Ascending aorta (tissue), 2 donors: ENCODE data around the gene PTGDS. TPM values are rescaled to one million over a fixed set of nuclear protein-coding genes. Genes with fewer than 3 reads are reported as not detected.

Experiments used
- DNase-seq, 2 donors: peaks; one replicate each; pipeline ENCODE4 v3.0.0-alpha.2; 2019; ENCODE audit warnings: low spot score in 2 of 2
- H3K27ac ChIP-seq, 2 donors: fragments of 200-600 bp; sonication (generic); one replicate each; pipeline ENCODE4 v1.5.1; 2016 to 2017; ENCODE audit warnings: mild to moderate bottlenecking in 1 of 2
- H3K27me3 ChIP-seq: fragments of 200-600 bp; sonication (generic); one replicate; pipeline ENCODE4 v1.5.1; 2017
- H3K36me3 ChIP-seq, 2 donors: fragments of 200-600 bp; sonication (generic); one replicate each; pipeline ENCODE4 v1.5.1; 2016
- H3K4me1 ChIP-seq, 2 donors: fragments of 200-600 bp; sonication (generic); one replicate each; pipeline ENCODE4 v1.5.1; 2016 to 2017; ENCODE audit warnings: mild to moderate bottlenecking in 1 of 2
- H3K4me3 ChIP-seq, 2 donors: fragments of 200-600 bp; sonication (generic); one replicate each; pipeline ENCODE4 v1.5.1; 2016 to 2017; ENCODE audit warnings: mild to moderate bottlenecking in 1 of 2
- H3K9me3 ChIP-seq, 2 donors: fragments of 200-600 bp; sonication (generic); one replicate each; pipeline ENCODE4 v1.5.1; 2016
- intact Hi-C: fragments of 100-400 bp; cut with DNase I; formaldehyde crosslinking; loops from one replicate; pipeline ENCODE4 v1.15.1; 2023
- total RNA-seq: library from RNA; depleted of rRNA; stranded (reverse); fragments of >200 nt; gene quantifications from one replicate; pipeline ENCODE4 v1.1.0, GENCODE V29; 2016
- TF ChIP-seq, protein P1 (sequence below), 3 experiments: fragments of 200-600 bp in 2 of 3; fragments of 450-650 bp in 1 of 3; sonication (generic) in 2 of 3; IDR thresholded peaks; one replicate each; pipeline ENCODE4 v1.5.1; 2016 to 2019; ENCODE audit warnings: antibody characterized with exemption in 3 of 3, mild to moderate bottlenecking in 1 of 3, moderate library complexity in 1 of 3

PTGDS gene
- total RNA-seq, 1 donor from 2014 or later = 68.3 TPM

DNA sequence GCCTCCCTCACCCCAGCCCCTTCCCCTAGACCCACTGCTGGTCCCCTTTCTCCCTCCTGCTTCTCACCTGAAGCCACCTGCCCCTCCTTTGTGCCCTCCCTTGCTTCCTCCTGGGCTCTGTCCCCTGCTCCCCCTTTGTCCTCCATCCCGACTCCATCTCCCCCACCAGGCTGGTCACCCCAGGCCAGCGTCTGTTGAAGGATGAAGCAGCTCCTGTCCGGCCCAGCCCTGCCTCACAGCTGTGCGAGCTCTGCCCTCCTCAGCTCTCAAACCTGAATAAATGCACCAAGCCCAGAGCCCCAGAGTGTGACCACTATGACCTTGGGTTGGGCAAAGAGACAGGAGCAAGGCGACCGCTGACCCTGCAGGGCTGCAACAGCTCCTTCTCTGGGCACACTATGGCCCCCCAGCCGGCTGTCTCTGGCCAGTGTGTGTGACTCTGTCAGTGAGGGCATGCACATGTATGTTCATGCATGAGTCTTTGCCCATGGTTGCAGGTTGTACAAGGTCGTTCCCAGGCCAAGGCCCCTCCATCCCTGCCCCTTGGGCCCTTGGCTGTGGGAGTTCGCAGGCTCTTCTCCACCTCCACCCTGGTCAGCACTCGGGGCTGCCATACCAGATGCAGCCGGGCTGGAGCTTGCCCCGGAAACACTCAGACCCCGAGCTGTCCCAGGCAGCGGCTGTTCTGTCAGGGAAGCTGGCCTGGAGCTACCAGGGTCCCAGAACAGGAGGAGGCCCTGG lies 21.9 kb upstream of the PTGDS start:
- peaks cover 0 to 4% of the 10 kb centered on the region in 2 donors for H3K4me1 ChIP-seq
- H3K4me3 ChIP-seq = no peak overlapping the region
- H3K9me3 ChIP-seq = no peaks in the 10 kb centered on the region
- TF ChIP-seq, protein P1, sequence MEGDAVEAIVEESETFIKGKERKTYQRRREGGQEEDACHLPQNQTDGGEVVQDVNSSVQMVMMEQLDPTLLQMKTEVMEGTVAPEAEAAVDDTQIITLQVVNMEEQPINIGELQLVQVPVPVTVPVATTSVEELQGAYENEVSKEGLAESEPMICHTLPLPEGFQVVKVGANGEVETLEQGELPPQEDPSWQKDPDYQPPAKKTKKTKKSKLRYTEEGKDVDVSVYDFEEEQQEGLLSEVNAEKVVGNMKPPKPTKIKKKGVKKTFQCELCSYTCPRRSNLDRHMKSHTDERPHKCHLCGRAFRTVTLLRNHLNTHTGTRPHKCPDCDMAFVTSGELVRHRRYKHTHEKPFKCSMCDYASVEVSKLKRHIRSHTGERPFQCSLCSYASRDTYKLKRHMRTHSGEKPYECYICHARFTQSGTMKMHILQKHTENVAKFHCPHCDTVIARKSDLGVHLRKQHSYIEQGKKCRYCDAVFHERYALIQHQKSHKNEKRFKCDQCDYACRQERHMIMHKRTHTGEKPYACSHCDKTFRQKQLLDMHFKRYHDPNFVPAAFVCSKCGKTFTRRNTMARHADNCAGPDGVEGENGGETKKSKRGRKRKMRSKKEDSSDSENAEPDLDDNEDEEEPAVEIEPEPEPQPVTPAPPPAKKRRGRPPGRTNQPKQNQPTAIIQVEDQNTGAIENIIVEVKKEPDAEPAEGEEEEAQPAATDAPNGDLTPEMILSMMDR (IDR thresholded peaks at IDR 0.05) = no peak
- no peak overlapping the region for H3K27ac ChIP-seq
- no peaks in the 10 kb centered on the region for H3K27me3 ChIP-seq
- intact Hi-C loops = no loop called here
- H3K36me3 ChIP-seq = no peaks in the 10 kb centered on the region
- no peak for DNase-seq

DNA sequence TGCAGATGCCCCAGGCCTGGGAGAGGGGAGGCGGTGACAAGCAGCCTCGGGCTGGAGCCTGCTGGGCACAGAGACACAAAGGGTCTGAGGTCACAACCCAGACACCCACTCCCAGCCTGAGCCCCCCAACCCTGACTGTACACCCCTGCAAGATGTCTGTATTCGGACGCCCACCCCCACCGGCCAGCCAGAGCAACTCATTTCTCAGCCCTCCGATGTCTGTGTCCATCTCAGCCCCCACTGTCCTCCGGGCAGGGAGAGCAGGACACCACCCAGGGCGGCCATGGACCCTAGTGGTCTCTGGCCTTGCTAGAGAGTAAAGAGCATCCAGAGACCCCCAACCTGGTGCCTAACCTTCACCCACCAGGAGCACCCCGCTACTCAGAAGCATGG lies 21.4 kb upstream of the PTGDS start:
- TF ChIP-seq, protein P1 (IDR thresholded peaks at IDR 0.05) = no peak

DNA sequence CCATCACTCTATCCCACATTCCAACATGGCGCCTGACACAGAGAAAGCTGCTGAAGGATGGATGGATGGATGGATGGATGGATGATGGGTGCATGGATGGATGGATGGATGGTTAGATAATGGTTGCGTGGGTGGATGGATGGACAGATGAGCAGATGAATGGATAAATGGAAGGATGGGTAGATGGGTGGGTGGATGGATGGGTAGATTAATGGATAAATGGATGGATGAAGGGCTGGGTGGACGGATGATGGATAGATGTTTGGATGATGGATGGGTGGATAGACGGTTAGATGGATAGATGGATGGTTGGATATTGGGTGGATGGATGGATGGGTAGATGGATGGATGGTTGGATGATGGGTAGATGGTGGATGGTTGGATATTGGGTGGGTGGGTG lies 20.7 kb upstream of the PTGDS start:
- TF ChIP-seq, protein P1 (IDR thresholded peaks at IDR 0.05) = no peak
- no peak for DNase-seq
- H3K27me3 ChIP-seq = no peaks in the 10 kb centered on the region
- peaks cover 5 to 7% of the 10 kb centered on the region in 2 donors for H3K4me1 ChIP-seq
- H3K9me3 ChIP-seq = no peaks in the 10 kb centered on the region
- H3K27ac ChIP-seq = no peak overlapping the region
- H3K4me3 ChIP-seq = no peak overlapping the region
- intact Hi-C loops = no loop called here
- H3K36me3 ChIP-seq = no peaks in the 10 kb centered on the region

More for the DNA sequence above, 21.4 kb upstream of the PTGDS start:
- Histone ChIP-seq H3K9me3 (no peaks in the 10 kb centered on the region), H3K27me3 (no peaks in the 10 kb centered on the region), H3K36me3 (no peaks in the 10 kb centered on the region), H3K4me1 (peaks cover under 1% of the 10 kb centered on the region in 2 donors), H3K27ac (no peak overlapping the region), H3K4me3 (no peak overlapping the region)
- intact Hi-C loops = no loop called here
- DNase-seq = no peak

DNA sequence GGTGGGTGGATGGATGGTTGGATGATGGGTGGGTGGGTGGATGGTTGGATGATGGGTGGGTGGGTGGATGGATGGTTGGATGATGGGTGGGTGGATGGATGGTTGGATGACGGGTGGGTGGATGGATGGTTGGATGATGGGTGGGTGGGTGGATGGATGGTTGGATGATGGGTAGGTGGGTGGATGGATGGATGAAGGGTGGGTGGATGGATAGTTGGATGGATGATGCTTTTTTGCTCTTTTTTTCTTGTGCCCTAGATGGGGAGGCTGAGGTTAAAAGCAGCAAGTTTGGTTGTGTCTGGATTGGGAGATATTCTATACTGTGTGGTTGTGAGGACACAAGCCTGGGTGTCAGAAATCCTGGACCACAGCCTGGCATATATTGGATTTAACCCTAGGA lies 19.8 kb upstream of the PTGDS start:
- TF ChIP-seq, protein P1 (IDR thresholded peaks at IDR 0.05) = no peak
- no peaks in the 10 kb centered on the region for H3K36me3 ChIP-seq
- H3K27me3 ChIP-seq = no peaks in the 10 kb centered on the region
- intact Hi-C loops = no loop called here
- H3K9me3 ChIP-seq = no peaks in the 10 kb centered on the region
- H3K27ac ChIP-seq = no peak overlapping the region
- no peak for DNase-seq
- H3K4me3 ChIP-seq = no peak overlapping the region
- peaks cover 5 to 14% of the 10 kb centered on the region in 2 donors for H3K4me1 ChIP-seq

DNA sequence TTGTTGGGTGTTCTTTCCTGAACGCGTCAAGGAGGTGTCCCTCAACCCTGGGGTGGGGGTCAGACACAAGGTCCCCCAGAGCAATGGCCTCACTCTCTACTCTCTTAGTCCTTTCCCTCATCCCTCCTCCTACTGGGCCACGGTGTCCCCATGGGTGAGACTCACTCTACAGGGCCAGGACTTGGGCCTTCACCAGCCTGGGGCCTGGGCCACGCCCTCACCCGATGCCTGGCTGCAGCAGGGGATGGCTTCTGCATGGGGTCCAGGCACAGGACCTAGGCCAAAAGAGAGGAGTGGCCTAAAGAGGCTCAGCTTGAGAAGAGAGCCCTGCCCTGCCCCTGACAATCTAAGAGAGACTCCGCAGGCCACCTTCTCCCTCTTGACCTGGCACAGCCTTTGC lies 19.4 kb upstream of the PTGDS start:
- intact Hi-C loops = no loop called here
- Histone ChIP-seq H3K4me3 (no peak overlapping the region), H3K4me1 (peaks cover 5 to 14% of the 10 kb centered on the region in 2 donors), H3K27ac (no peak overlapping the region), H3K9me3 (no peaks in the 10 kb centered on the region), H3K27me3 (no peaks in the 10 kb centered on the region), H3K36me3 (no peaks in the 10 kb centered on the region)
- no peak for DNase-seq
- TF ChIP-seq, protein P1 (IDR thresholded peaks at IDR 0.05) = no peak
